Heart left ventricle (tissue), 13 donors: ENCODE data around the gene BLOC1S4.
"Not testable (repeated sequence)": the region's sequence is repeated elsewhere in the genome, so short reads cannot be mapped to it uniquely, and the experiment has no call there.

ENCODE experiments used
- POLR2A ChIP-seq, 2 donors: fragments of 450-650 bp; IDR thresholded peaks; one replicate each; pipeline ENCODE4 v1.6.1; 2017; ENCODE audit warnings: antibody characterized with exemption in 2 of 2, mild to moderate bottlenecking in 2 of 2, moderate library complexity in 2 of 2
- TF ChIP-seq, protein P1 (sequence below), 12 donors: fragments of 200-600 bp; sonication (generic) in 4 of 12; IDR thresholded peaks; one replicate each; pipeline versions ENCODE4 v1.5.0 to v1.8.0; 2018 to 2022; ENCODE audit warnings: antibody characterized with exemption in 12 of 12, mild to moderate bottlenecking in 5 of 12
- donor health status: ischemic (EF 13 %, LVEDD 7.1; RV severe dilation, severe dysfunction).
- donor health status: DM: no; HTN: yes; CAD: no.
- donor health status: DM: no; HTN: no; CAD: no.
- donor health status: ischemic (EF 25% LVEDD 6.9; RV normal size, moderate dysfunction).
- donor health status: ischemic (EF 25% LVEDD 5.7; RV mildly dilated, moderate dysfunction).
- donor health status: ischemic (EF 35%, LVEDD 5.7; RV mildly dilated, moderate dysfunction).
- donor health status: nonischemic (EF 11% LVEDD 7.7; RV severe dilation, severe dysfunction).
- donor health status: DM: yes; HTN: yes; CAD: no.
- donor health status: PGD.
- donor health status: ischemic (EF 29% LVEDD 5.4; RV normal size, mild dysfunction).
- donor health status: nonischemic (EF 23%, LVEDD 6.1; RV moderate dilation, normal function).

GRCh38 chr4:6756345-6756744 is 40.4 kb downstream of the BLOC1S4 start:
- TF ChIP-seq, protein P1, sequence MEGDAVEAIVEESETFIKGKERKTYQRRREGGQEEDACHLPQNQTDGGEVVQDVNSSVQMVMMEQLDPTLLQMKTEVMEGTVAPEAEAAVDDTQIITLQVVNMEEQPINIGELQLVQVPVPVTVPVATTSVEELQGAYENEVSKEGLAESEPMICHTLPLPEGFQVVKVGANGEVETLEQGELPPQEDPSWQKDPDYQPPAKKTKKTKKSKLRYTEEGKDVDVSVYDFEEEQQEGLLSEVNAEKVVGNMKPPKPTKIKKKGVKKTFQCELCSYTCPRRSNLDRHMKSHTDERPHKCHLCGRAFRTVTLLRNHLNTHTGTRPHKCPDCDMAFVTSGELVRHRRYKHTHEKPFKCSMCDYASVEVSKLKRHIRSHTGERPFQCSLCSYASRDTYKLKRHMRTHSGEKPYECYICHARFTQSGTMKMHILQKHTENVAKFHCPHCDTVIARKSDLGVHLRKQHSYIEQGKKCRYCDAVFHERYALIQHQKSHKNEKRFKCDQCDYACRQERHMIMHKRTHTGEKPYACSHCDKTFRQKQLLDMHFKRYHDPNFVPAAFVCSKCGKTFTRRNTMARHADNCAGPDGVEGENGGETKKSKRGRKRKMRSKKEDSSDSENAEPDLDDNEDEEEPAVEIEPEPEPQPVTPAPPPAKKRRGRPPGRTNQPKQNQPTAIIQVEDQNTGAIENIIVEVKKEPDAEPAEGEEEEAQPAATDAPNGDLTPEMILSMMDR (IDR thresholded peaks at IDR 0.05), result not testable (repeated sequence)
- not testable (repeated sequence) for TF ChIP-seq POLR2A (IDR thresholded peaks at IDR 0.05)
